ENCODE data around the gene PRMT5. TPM values are rescaled to one million over a fixed set of nuclear protein-coding genes. Genes with fewer than 3 reads are reported as not detected.

Gene PRMT5
- total RNA-seq, 1 donor from 2014 or later, result 91.6 TPM

DNA sequence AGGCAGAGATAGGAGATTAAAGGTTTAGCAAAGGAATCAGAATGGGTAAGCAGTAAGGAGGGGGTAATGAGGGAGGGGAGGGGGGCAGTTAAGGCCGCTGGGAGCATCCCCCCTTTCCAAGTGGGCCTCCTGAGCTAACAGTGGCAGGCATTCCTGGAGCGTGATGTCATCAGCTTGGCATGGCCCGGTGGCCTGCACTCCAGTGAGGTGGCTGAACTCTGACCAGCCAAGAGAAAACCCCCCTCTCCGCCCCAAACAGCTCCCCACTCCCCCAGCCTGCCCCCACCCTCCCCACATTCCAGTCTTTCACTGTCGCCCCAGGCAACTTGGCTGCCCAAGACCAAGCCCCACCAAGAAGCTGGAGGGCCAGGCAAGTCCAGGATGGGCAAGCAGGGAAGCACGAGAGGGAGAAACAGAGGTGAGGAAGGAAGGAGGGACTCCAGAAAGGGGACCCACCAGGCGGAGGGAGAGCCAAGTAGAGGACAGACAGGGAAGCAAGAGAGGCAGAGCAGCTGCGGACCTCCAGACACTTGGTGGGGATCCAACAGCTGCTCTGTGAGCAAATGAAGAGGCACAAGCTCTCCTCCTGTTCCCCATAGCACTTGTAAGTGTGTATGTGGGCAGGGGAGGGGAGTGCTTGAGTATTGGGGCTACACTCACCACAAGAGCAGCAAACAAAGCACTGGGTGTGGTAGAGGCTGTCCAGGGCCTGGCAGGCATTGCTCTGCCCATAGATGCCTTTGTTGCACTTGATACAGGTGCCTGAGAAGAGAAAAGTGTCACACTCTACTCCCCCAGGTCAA is 48.7 kb upstream of the PRMT5 start:
- no peaks in the 10 kb centered on the region for H3K27me3 Mint-ChIP-seq (ENCODE audit: low read depth, unreplicated experiment)
- H3K4me3 Mint-ChIP-seq (ENCODE audit: unreplicated experiment), result peak overlapping the region; percentile 92
- FAIRE-seq, result no peak
- TF ChIP-seq, protein P1, sequence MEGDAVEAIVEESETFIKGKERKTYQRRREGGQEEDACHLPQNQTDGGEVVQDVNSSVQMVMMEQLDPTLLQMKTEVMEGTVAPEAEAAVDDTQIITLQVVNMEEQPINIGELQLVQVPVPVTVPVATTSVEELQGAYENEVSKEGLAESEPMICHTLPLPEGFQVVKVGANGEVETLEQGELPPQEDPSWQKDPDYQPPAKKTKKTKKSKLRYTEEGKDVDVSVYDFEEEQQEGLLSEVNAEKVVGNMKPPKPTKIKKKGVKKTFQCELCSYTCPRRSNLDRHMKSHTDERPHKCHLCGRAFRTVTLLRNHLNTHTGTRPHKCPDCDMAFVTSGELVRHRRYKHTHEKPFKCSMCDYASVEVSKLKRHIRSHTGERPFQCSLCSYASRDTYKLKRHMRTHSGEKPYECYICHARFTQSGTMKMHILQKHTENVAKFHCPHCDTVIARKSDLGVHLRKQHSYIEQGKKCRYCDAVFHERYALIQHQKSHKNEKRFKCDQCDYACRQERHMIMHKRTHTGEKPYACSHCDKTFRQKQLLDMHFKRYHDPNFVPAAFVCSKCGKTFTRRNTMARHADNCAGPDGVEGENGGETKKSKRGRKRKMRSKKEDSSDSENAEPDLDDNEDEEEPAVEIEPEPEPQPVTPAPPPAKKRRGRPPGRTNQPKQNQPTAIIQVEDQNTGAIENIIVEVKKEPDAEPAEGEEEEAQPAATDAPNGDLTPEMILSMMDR (IDR thresholded peaks at IDR 0.05; ENCODE audit: insufficient read depth, low read depth, low read length), result no peak
- Histone ChIP-seq H3K36me3 (ENCODE audit: insufficient read depth, low read length) (peaks cover 25% of the 10 kb centered on the region), H3K4me2 (ENCODE audit: low read length) (peak overlapping the region; percentile 97), H3K9ac (ENCODE audit: low read length) (peak overlapping the region; percentile 80), H3K27me3 (ENCODE audit: insufficient read depth, low read length) (no peaks in the 10 kb centered on the region), H3K9me3 (ENCODE audit: insufficient read depth, low read depth, low read length) (no peaks in the 10 kb centered on the region), H3K4me1 (ENCODE audit: insufficient read depth, low read length) (peaks cover 43% of the 10 kb centered on the region), H2AFZ (ENCODE audit: low read depth, low read length) (no peak overlapping the region), H3K4me3 (ENCODE audit: insufficient read depth, low read depth, low read length) (peak overlapping the region; percentile 26), H4K20me1 (ENCODE audit: insufficient read depth, low read length) (peaks cover 62% of the 10 kb centered on the region), H3K27ac (ENCODE audit: low read depth, low read length) (peak overlapping the region; percentile 71), H3K79me2 (ENCODE audit: insufficient read depth, low read length) (peaks cover 45% of the 10 kb centered on the region)
- H3K27ac Mint-ChIP-seq (ENCODE audit: unreplicated experiment), result peak overlapping the region; percentile 97
- H3K4me1 Mint-ChIP-seq (ENCODE audit: low read depth, unreplicated experiment), result peaks cover 64% of the 10 kb centered on the region
- peak; percentile 62 for DNase-seq (ENCODE audit: low read depth)
- H3K36me3 Mint-ChIP-seq (ENCODE audit: low read depth, unreplicated experiment), result peaks cover 29% of the 10 kb centered on the region
- no peaks in the 10 kb centered on the region for H3K9me3 Mint-ChIP-seq (ENCODE audit: unreplicated experiment)

DNA sequence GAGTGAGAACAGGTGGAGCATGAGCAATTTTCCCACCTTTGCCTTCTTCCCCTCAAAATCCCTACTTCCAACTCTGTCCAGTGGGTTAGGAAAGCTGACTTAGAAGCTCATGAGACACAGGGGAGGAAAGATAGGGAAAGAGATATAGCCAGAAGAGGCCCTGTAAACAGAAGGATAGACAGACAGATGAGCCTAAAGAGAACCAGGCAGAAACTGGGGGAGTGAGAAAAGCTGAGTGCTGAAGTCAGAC is 48.2 kb upstream of the PRMT5 start:
- peaks cover 31% of the 10 kb centered on the region for H3K36me3 ChIP-seq (ENCODE audit: insufficient read depth, low read length)
- H3K27ac ChIP-seq (ENCODE audit: low read depth, low read length), result peak overlapping the region; percentile 47
- H4K20me1 ChIP-seq (ENCODE audit: insufficient read depth, low read length), result peaks cover 67% of the 10 kb centered on the region
- no peak overlapping the region for H2AFZ ChIP-seq (ENCODE audit: low read depth, low read length)
- no peak overlapping the region for H3K4me3 ChIP-seq (ENCODE audit: insufficient read depth, low read depth, low read length)
- Mint-ChIP-seq H3K9me3 (ENCODE audit: unreplicated experiment) (no peaks in the 10 kb centered on the region), H3K4me3 (ENCODE audit: unreplicated experiment) (peak overlapping the region; percentile 92), H3K36me3 (ENCODE audit: low read depth, unreplicated experiment) (peaks cover 31% of the 10 kb centered on the region), H3K27me3 (ENCODE audit: low read depth, unreplicated experiment) (no peaks in the 10 kb centered on the region), H3K4me1 (ENCODE audit: low read depth, unreplicated experiment) (peaks cover 69% of the 10 kb centered on the region), H3K27ac (ENCODE audit: unreplicated experiment) (peak overlapping the region; percentile 97)
- DNase-seq (ENCODE audit: low read depth), result no peak
- H3K4me2 ChIP-seq (ENCODE audit: low read length), result peak overlapping the region; percentile 97
- H3K9me3 ChIP-seq (ENCODE audit: insufficient read depth, low read depth, low read length), result no peaks in the 10 kb centered on the region
- no peaks in the 10 kb centered on the region for H3K27me3 ChIP-seq (ENCODE audit: insufficient read depth, low read length)
- peak overlapping the region; percentile 58 for H3K9ac ChIP-seq (ENCODE audit: low read length)
- H3K4me1 ChIP-seq (ENCODE audit: insufficient read depth, low read length), result peaks cover 42% of the 10 kb centered on the region
- peaks cover 41% of the 10 kb centered on the region for H3K79me2 ChIP-seq (ENCODE audit: insufficient read depth, low read length)
- TF ChIP-seq, protein P1 (IDR thresholded peaks at IDR 0.05; ENCODE audit: insufficient read depth, low read depth, low read length), result no peak
- no peak for TF ChIP-seq EZH2 (IDR thresholded peaks at IDR 0.05; ENCODE audit: insufficient read depth, low read length)
- no peak for FAIRE-seq
